Type B pancreatic cell (in vitro differentiated cells): ENCODE measurements around the gene SELENOV. TPM values are rescaled to one million over a fixed set of nuclear protein-coding genes. Genes with fewer than 3 reads are reported as not detected.

Source experiments
- DNase-seq: peaks from one replicate; pipeline ENCODE4 v3.0.0; 2021; ENCODE audit warnings: mixed read lengths; ENCODE audit not compliant: unreplicated experiment; ENCODE audit errors: extremely low spot score
- H3K27ac Mint-ChIP-seq: 2 replicates; pipeline ENCODE4 v1.8.0; 2021; ENCODE audit warnings: mild to moderate bottlenecking, mixed read lengths
- H3K27me3 Mint-ChIP-seq: 2 replicates; pipeline ENCODE4 v1.8.0; 2021; ENCODE audit warnings: mixed read lengths
- H3K36me3 Mint-ChIP-seq: 2 replicates; pipeline ENCODE4 v1.8.0; 2021; ENCODE audit warnings: mixed read lengths
- H3K4me1 Mint-ChIP-seq: one replicate; pipeline ENCODE4 v1.8.0; 2021; ENCODE audit warnings: mixed read lengths; ENCODE audit not compliant: unreplicated experiment
- H3K4me3 Mint-ChIP-seq: 2 replicates; pipeline ENCODE4 v1.8.0; 2021; ENCODE audit warnings: mild to moderate bottlenecking, mixed read lengths
- H3K9me3 Mint-ChIP-seq: 2 replicates; pipeline ENCODE4 v1.8.0; 2021; ENCODE audit warnings: mixed read lengths
- total RNA-seq: library from RNA; stranded (reverse); gene quantifications from 2 replicates; pipeline ENCODE4 v1.2.1, GENCODE V29; 2021; ENCODE audit warnings: low replicate concordance
- TF ChIP-seq, protein P1 (sequence below): fragments of 200-600 bp; sonication (generic); conservative IDR thresholded peaks from 2 replicates; pipeline ENCODE4 v1.5.0; 2021; ENCODE audit warnings: antibody characterized with exemption, mild to moderate bottlenecking

SELENOV gene
- total RNA-seq, 1 donor from 2014 or later: 1.1 TPM

- Mint-ChIP-seq H3K27ac (no peak overlapping the region), H3K4me1 (peaks cover 9% of the 10 kb centered on the region), H3K4me3 (no peak overlapping the region), H3K36me3 (peaks cover 3% of the 10 kb centered on the region), H3K9me3 (no peaks in the 10 kb centered on the region), H3K27me3 (peaks cover 82% of the 10 kb centered on the region)
- TF ChIP-seq, protein P1, sequence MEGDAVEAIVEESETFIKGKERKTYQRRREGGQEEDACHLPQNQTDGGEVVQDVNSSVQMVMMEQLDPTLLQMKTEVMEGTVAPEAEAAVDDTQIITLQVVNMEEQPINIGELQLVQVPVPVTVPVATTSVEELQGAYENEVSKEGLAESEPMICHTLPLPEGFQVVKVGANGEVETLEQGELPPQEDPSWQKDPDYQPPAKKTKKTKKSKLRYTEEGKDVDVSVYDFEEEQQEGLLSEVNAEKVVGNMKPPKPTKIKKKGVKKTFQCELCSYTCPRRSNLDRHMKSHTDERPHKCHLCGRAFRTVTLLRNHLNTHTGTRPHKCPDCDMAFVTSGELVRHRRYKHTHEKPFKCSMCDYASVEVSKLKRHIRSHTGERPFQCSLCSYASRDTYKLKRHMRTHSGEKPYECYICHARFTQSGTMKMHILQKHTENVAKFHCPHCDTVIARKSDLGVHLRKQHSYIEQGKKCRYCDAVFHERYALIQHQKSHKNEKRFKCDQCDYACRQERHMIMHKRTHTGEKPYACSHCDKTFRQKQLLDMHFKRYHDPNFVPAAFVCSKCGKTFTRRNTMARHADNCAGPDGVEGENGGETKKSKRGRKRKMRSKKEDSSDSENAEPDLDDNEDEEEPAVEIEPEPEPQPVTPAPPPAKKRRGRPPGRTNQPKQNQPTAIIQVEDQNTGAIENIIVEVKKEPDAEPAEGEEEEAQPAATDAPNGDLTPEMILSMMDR: no peak
- DNase-seq: no peak
Observed at GRCh38 chr19:39501340-39501739, 13.6 kb upstream of the SELENOV start.

DNA sequence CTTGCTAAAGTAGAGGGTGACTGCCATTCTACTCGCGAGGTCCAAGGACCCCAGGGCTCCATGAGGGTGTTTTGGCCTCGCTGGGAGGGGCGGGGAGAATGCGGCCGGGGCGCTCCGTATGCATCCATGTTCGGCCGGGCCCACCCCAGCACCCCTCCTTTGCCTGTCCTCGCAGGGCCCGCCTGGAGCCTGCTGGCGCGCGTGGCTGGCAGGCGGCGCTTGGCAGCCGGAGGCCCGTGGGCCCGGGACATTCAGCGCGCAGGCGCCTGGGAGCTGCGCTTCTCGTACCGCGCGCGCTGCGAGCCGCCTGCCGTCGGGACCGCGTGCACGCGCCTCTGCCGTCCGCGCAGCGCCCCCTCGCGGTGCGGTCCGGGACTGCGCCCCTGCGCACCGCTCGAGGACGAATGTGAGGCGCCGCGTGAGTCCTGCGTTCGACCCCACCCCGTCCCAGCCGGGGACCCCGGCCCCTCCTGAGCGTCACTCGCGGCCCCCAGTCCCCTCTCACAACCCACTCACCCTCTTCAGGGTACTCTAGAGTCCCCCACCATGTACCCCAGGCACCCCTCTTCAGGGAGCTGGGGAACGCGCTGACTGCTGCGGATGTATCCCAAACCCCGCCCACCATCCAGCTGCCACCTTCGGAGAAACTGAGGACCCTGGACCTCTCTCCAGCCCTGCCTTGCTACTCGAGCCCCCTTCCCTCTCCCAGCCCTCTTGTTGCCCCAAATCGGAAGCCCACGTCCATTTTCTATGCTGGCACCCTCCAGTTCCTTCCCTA, 12.1 kb upstream of the SELENOV start:
- Mint-ChIP-seq H3K4me1 (peaks cover 8% of the 10 kb centered on the region), H3K9me3 (no peaks in the 10 kb centered on the region), H3K27ac (no peak overlapping the region), H3K27me3 (peaks cover 81% of the 10 kb centered on the region), H3K4me3 (no peak overlapping the region), H3K36me3 (peaks cover 3% of the 10 kb centered on the region)
- DNase-seq: peak; percentile 80
- TF ChIP-seq, protein P1: peak; percentile 96

- Mint-ChIP-seq H3K9me3 (no peaks in the 10 kb centered on the region), H3K27me3 (peaks cover 70% of the 10 kb centered on the region), H3K4me1 (no peaks in the 10 kb centered on the region), H3K36me3 (no peaks in the 10 kb centered on the region), H3K4me3 (peak overlapping the region; percentile 76), H3K27ac (no peak overlapping the region)
- no peak for DNase-seq
- TF ChIP-seq, protein P1: no peak
Observed at GRCh38 chr19:39506598-39506943, 8.4 kb upstream of the SELENOV start.

DNA sequence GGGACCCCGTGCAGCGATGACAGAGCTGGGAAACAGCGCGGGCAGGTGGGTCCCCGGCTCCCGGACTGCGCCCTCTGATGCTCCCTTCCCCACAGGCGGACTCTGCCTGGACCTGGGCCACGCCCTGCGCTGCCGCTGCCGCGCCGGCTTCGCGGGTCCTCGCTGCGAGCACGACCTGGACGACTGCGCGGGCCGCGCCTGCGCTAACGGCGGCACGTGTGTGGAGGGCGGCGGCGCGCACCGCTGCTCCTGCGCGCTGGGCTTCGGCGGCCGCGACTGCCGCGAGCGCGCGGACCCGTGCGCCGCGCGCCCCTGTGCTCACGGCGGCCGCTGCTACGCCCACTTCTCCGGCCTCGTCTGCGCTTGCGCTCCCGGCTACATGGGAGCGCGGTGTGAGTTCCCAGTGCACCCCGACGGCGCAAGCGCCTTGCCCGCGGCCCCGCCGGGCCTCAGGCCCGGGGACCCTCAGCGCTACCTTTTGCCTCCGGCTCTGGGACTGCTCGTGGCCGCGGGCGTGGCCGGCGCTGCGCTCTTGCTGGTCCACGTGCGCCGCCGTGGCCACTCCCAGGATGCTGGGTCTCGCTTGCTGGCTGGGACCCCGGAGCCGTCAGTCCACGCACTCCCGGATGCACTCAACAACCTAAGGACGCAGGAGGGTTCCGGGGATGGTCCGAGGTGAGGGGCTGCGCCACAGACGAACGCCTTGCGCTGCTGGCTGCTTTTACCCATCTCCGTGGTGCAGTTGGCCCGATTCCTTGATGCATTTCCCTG, 7.8 kb upstream of the SELENOV start:
- Mint-ChIP-seq H3K4me3 (peak overlapping the region; percentile 81), H3K27ac (no peak overlapping the region), H3K4me1 (no peaks in the 10 kb centered on the region), H3K36me3 (no peaks in the 10 kb centered on the region), H3K27me3 (peaks cover 68% of the 10 kb centered on the region), H3K9me3 (no peaks in the 10 kb centered on the region)
- peak; percentile 78 for DNase-seq
- TF ChIP-seq, protein P1: no peak

DNA sequence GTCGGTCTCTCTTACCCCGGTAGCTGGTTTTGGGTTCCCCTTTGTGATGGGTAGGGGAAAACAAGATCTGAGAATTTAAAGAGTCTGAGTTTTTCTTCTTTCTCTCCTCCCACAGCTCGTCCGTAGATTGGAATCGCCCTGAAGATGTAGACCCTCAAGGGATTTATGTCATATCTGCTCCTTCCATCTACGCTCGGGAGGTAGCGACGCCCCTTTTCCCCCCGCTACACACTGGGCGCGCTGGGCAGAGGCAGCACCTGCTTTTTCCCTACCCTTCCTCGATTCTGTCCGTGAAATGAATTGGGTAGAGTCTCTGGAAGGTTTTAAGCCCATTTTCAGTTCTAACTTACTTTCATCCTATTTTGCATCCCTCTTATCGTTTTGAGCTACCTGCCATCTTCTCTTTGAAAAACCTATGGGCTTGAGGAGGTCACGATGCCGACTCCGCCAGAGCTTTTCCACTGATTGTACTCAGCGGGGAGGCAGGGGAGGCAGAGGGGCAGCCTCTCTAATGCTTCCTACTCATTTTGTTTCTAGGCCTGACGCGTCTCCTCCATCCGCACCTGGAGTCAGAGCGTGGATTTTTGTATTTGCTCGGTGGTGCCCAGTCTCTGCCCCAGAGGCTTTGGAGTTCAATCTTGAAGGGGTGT, 7.1 kb upstream of the SELENOV start:
- no peaks in the 10 kb centered on the region for H3K4me1 Mint-ChIP-seq
- peak overlapping the region; percentile 81 for H3K4me3 Mint-ChIP-seq
- H3K9me3 Mint-ChIP-seq: no peaks in the 10 kb centered on the region
- TF ChIP-seq, protein P1: no peak
- peaks cover 72% of the 10 kb centered on the region for H3K27me3 Mint-ChIP-seq
- H3K27ac Mint-ChIP-seq: no peak overlapping the region
- no peaks in the 10 kb centered on the region for H3K36me3 Mint-ChIP-seq
- DNase-seq: no peak
